HEK293T (cell line): Measurements from ENCODE around the gene FER.

Experiments
- CTCF ChIA-PET: fragments of 350-600 bp; formaldehyde crosslinking; extraction: SDS; loops from one replicate; lab custom pipeline; 2021; ENCODE audit warnings: antibody characterized with exemption, inconsistent platforms; lab: Yijun Ruan, JAX
- POLR2A ChIA-PET: fragments of 350-600 bp; formaldehyde crosslinking; extraction: SDS; loops from one replicate; lab custom pipeline; 2020; ENCODE audit warnings: antibody characterized with exemption, inconsistent platforms; lab: Yijun Ruan, JAX
- DNase-seq: peaks from one replicate; pipeline ENCODE4 v3.0.0; 2012; ENCODE audit warnings: mixed read lengths; ENCODE audit errors: extremely low spot score
- ARNT ChIP-seq: fragments of 450-650 bp; IDR thresholded peaks from 2 replicates; pipeline ENCODE4 v1.6.1; 2017; ENCODE audit warnings: mild to moderate bottlenecking
- BHLHE40 ChIP-seq: fragments of 450-650 bp; IDR thresholded peaks from 2 replicates; pipeline ENCODE4 v1.6.1; 2016; ENCODE audit warnings: mild to moderate bottlenecking, moderate library complexity, borderline replicate concordance
- CTBP1 ChIP-seq: fragments of 450-650 bp; IDR thresholded peaks from 2 replicates; pipeline ENCODE4 v1.6.1; 2016; ENCODE audit warnings: borderline replicate concordance
- ELF4 ChIP-seq: fragments of 450-650 bp; IDR thresholded peaks from 2 replicates; pipeline ENCODE4 v1.6.1; 2017; ENCODE audit warnings: antibody characterized with exemption
- FOXA1 ChIP-seq: fragments of 450-650 bp; IDR thresholded peaks from 2 replicates; pipeline ENCODE4 v1.6.1; 2016; ENCODE audit warnings: mild to moderate bottlenecking
- FOXK2 ChIP-seq: fragments of 450-650 bp; IDR thresholded peaks from 2 replicates; pipeline ENCODE4 v1.6.1; 2016; ENCODE audit warnings: mild to moderate bottlenecking
- FOXM1 ChIP-seq: fragments of 450-650 bp; IDR thresholded peaks from 2 replicates; pipeline ENCODE4 v1.6.1; 2017; ENCODE audit warnings: mild to moderate bottlenecking, borderline replicate concordance
- HDGF ChIP-seq: fragments of 450-650 bp; IDR thresholded peaks from 2 replicates; pipeline ENCODE4 v1.6.1; 2017; ENCODE audit warnings: antibody characterized with exemption, borderline replicate concordance
- L3MBTL2 ChIP-seq: fragments of 450-650 bp; conservative IDR thresholded peaks from 2 replicates; pipeline ENCODE4 v1.6.1; 2016; ENCODE audit warnings: mild to moderate bottlenecking
- LEF1 ChIP-seq: fragments of 450-650 bp; IDR thresholded peaks from 2 replicates; pipeline ENCODE4 v1.6.1; 2017; ENCODE audit warnings: mild to moderate bottlenecking, borderline replicate concordance
- NFRKB ChIP-seq: fragments of 450-650 bp; IDR thresholded peaks from 2 replicates; pipeline ENCODE4 v1.6.1; 2016; ENCODE audit warnings: mild to moderate bottlenecking, moderate library complexity
- SP1 ChIP-seq: fragments of 450-650 bp; IDR thresholded peaks from 2 replicates; pipeline ENCODE4 v1.6.1; 2017
- SUZ12 ChIP-seq: fragments of 450-650 bp; IDR thresholded peaks from 2 replicates; pipeline ENCODE4 v1.6.1; 2016; ENCODE audit warnings: mild to moderate bottlenecking
- TARDBP ChIP-seq: fragments of 450-650 bp; IDR thresholded peaks from 2 replicates; pipeline ENCODE4 v1.6.1; 2016
- ZNF384 ChIP-seq: fragments of 450-650 bp; IDR thresholded peaks from 2 replicates; pipeline ENCODE4 v1.6.1; 2016
- TF ChIP-seq, protein P1 (sequence below): fragments of 450-650 bp; IDR thresholded peaks from 2 replicates; pipeline ENCODE4 v1.6.1; 2016

Gene FER

DNA sequence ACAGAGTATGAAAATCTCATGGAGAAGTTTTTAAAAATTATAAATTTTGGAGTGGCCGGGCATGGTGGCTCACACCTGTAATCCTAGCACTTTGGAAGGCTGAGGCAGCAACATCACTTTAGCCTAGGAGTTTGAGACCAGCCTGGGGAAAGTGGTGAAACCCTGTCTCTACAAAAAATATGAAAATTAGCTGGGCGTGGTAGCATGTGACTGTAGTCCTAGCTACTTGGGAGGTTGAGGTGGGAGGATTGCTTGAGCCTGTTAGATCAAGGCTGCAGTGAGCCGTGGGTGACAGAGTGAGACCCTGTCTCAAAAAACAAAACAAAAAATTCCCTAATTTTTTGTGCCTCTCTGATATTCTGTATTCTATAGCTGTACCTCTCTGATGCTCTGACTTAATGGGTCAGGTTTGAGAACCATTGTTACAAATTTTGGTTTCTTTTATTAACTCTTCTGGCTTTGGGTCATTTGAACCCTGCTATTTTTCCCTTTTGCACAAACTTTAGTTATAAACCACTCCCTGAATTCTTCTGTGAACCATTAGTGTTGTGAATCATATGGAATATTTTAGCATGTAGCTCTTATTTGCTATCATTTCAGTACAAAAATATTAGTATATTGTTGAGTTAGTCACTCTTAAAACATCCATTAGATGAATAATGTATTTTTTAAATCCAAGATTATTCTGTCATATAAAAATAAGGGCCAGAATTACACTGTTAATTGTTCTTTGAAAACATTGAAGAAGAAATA lies 51.0 kb downstream of the FER start:
- DNase-seq, result no peak
- ChIA-PET POLR2A (no interaction called here), CTCF (no interaction called here)
- TF ChIP-seq FOXA1, result no peak
- no peak for TF ChIP-seq NFRKB
- TF ChIP-seq ELF4, result no peak
- TF ChIP-seq ZNF384, result no peak
- no peak for TF ChIP-seq BHLHE40

DNA sequence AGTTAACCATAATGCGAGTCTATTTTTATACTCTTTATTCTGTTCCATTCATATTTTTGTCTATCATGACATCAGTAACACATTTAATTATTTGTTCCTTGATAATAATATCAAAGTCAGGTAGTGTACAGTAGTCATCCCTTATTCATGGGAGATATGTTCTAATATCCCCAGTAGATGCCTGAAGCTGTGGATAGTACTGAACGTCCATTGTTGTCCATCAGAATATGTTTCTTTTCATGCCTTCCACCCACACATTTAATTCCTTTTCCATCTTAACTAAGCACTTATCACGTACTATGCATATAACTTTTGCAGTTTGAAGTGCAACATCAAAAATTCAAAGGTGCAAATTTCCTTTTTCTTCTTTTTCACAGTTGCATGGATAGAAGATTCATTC lies 53.6 kb downstream of the FER start:
- ChIA-PET POLR2A (no interaction called here), CTCF (interaction anchor here (0.6 kb wide), 1 partner anchor 1193 kb away, joined by 3 read pairs; no protein-coding TSS in a partner anchor)
- no peak for TF ChIP-seq BHLHE40
- no peak for TF ChIP-seq TARDBP
- TF ChIP-seq, protein P1, sequence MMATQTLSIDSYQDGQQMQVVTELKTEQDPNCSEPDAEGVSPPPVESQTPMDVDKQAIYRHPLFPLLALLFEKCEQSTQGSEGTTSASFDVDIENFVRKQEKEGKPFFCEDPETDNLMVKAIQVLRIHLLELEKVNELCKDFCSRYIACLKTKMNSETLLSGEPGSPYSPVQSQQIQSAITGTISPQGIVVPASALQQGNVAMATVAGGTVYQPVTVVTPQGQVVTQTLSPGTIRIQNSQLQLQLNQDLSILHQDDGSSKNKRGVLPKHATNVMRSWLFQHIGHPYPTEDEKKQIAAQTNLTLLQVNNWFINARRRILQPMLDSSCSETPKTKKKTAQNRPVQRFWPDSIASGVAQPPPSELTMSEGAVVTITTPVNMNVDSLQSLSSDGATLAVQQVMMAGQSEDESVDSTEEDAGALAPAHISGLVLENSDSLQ, result no peak
- no peak for TF ChIP-seq ZNF384
- TF ChIP-seq L3MBTL2, result no peak
- no peak for TF ChIP-seq FOXM1
- no peak for TF ChIP-seq FOXA1
- no peak for TF ChIP-seq FOXK2
- TF ChIP-seq CTBP1, result no peak
- TF ChIP-seq ARNT, result no peak
- TF ChIP-seq SP1, result no peak
- TF ChIP-seq ELF4, result no peak
- TF ChIP-seq NFRKB, result no peak
- TF ChIP-seq HDGF, result no peak
- TF ChIP-seq SUZ12, result no peak
- DNase-seq, result no peak

DNA sequence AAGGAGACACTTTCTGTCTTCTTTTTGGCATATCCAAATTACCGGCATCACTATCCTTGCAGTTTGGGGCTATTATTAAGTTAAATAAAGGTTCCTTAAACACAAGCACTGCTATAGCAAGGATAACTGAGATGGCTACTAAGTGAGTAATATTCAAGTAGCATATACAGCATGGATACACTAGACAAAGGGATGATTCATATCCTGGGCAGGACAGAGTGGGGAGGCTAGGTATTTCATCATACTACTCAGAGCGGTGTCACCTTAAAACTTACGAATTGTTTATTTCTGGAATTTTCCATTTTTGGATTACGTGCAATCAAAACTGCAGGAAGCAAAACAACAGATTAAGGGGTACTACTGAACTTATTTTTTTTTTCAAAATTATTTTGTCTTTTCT lies 54.1 kb downstream of the FER start:
- DNase-seq, result no peak
- TF ChIP-seq SUZ12, result no peak
- TF ChIP-seq SP1, result no peak
- no peak for TF ChIP-seq ZNF384
- no peak for TF ChIP-seq HDGF
- TF ChIP-seq, protein P1, result no peak
- TF ChIP-seq L3MBTL2, result no peak
- no peak for TF ChIP-seq CTBP1
- TF ChIP-seq ELF4, result no peak
- TF ChIP-seq ARNT, result no peak
- TF ChIP-seq FOXA1, result no peak
- TF ChIP-seq LEF1, result no peak
- TF ChIP-seq FOXM1, result no peak
- TF ChIP-seq TARDBP, result no peak
- no peak for TF ChIP-seq NFRKB
- no peak for TF ChIP-seq BHLHE40
- TF ChIP-seq FOXK2, result no peak
- ChIA-PET POLR2A (no interaction called here), CTCF (no interaction called here)

DNA sequence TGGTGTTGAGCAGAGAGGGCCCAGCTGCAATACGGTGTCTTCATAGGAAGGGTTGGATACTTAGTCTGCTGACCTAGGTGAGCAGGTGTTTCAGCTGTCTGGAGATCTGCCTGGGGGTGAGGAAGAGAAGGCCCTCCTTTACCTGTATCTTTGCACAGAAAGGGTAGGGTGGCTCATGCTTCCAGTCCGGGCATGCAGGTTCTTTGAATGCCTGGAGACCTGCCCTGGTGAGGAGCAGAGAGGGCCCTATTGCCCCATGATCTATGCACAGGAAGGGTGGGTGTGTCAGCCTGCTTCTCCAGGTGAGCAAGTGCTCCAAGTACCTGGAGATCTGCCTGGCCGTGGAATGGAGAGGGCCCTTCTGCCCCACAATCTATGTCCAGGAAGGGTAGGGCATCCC lies 63.0 kb downstream of the FER start:
- CTCF ChIA-PET, result no interaction called here

DNA sequence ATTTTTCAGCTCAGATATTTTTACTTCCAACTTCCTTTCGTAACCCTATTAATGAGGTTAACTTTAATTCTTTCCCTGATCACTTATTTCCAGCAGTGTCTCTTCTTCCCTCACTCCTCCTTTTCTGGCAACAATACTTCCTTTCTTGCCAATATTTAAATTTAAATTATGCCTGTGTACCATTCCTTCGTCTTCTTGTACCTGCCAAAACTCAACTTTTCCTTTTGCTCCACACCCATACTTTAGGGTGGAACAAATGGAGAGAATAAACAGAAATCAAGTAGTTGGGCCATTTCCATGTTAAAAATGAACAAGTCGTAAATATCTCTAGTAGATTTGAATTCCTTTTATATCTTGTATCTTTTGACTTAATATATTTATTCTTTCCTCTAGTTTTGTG lies 66.0 kb downstream of the FER start:
- POLR2A ChIA-PET, result no interaction called here
- CTCF ChIA-PET, result no interaction called here

More for the DNA sequence above, 63.0 kb downstream of the FER start:
- TF ChIP-seq ZNF384, result no peak
- no peak for TF ChIP-seq FOXM1
- TF ChIP-seq HDGF, result no peak
- no peak for TF ChIP-seq FOXK2
- no peak for TF ChIP-seq NFRKB
- TF ChIP-seq ELF4, result no peak
- TF ChIP-seq L3MBTL2, result no peak
- no peak for TF ChIP-seq SUZ12
- TF ChIP-seq LEF1, result no peak
- TF ChIP-seq SP1, result no peak
- no peak for TF ChIP-seq ARNT
- TF ChIP-seq CTBP1, result no peak
- POLR2A ChIA-PET, result no interaction called here
- no peak for DNase-seq

DNA sequence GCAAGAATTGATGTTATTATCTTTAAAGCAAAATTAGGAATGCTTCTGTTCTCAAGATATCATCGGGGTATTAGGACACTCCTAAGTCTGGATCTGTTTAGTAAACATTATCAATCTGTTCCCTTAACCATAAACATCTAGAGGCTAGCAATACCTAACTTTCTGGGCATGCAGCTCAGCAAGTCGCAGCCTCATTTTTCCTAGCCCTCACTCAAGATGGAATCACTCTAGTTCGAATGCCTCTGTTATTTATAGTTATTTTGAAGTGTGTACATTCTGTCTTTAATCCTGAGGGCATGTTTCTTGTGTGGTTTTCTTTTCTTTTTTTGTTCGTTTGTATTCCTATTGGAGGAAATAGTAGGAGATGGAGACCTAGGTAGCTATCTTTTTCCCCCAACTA lies 66.9 kb downstream of the FER start:
- DNase-seq, result no peak
- ChIA-PET CTCF (no interaction called here), POLR2A (no interaction called here)
- TF ChIP-seq FOXK2 (no peak), BHLHE40 (no peak), L3MBTL2 (no peak), FOXA1 (no peak), TARDBP (no peak), CTBP1 (no peak), ARNT (no peak), HDGF (no peak), FOXM1 (no peak), SP1 (no peak), ELF4 (no peak), NFRKB (no peak), SUZ12 (no peak), LEF1 (no peak), ZNF384 (no peak)
- TF ChIP-seq, protein P1, result no peak

More for the DNA sequence above, 66.0 kb downstream of the FER start:
- TF ChIP-seq FOXK2, result no peak
- no peak for TF ChIP-seq SUZ12
- no peak for DNase-seq
